Progenitor cell of endocrine pancreas (in vitro differentiated cells): ENCODE data around the gene FAM156B. TPM values are rescaled to one million over a fixed set of nuclear protein-coding genes. Genes with fewer than 3 reads are reported as not detected.
"Not testable (repeated sequence)": the region's sequence is repeated elsewhere in the genome, so short reads cannot be mapped to it uniquely, and the experiment has no call there.

Experiments used
- DNase-seq: peaks from one replicate; pipeline ENCODE4 v3.0.0; 2021; ENCODE audit warnings: low spot score; ENCODE audit not compliant: unreplicated experiment
- H3K27ac Mint-ChIP-seq: 2 replicates; pipeline ENCODE4 v1.8.0; 2021; ENCODE audit warnings: mild to moderate bottlenecking, moderate library complexity, mixed read lengths
- H3K27me3 Mint-ChIP-seq: 2 replicates; pipeline ENCODE4 v1.8.0; 2021; ENCODE audit warnings: mixed read lengths
- H3K36me3 Mint-ChIP-seq: 2 replicates; pipeline ENCODE4 v1.8.0; 2022; ENCODE audit warnings: mixed read lengths; ENCODE audit not compliant: insufficient read depth
- H3K4me1 Mint-ChIP-seq: 2 replicates; pipeline ENCODE4 v1.8.0; 2021; ENCODE audit warnings: low read depth, mixed read lengths
- H3K4me3 Mint-ChIP-seq: 2 replicates; pipeline ENCODE4 v1.8.0; 2021; ENCODE audit warnings: low read depth, mild to moderate bottlenecking, moderate library complexity, mixed read lengths
- H3K9me3 Mint-ChIP-seq: 2 replicates; pipeline ENCODE4 v1.8.0; 2021; ENCODE audit warnings: low read depth, mixed read lengths
- CTCF ChIP-seq: fragments of 200-600 bp; sonication (generic); IDR thresholded peaks from one replicate; pipeline ENCODE4 v1.5.0; 2021; ENCODE audit warnings: antibody characterized with exemption, mild to moderate bottlenecking; ENCODE audit not compliant: unreplicated experiment
- long read RNA-seq: library from polyadenylated mRNA; unstranded; transcript quantifications from one replicate; pipeline ENCODE4 v2.0.0, GENCODE V29; 2020
- total RNA-seq: library from RNA; stranded (reverse); gene quantifications from 2 replicates; pipeline ENCODE4 v1.2.1, GENCODE V29; 2021

Gene FAM156B
- total RNA-seq: 13.1 and 14.9 TPM in 2 replicates
- long read RNA-seq, transcript FAM156B-203 (4 exons, 2,942 nt): minor isoform, 5 of 59 reads
- long read RNA-seq, transcript FAM156B-201 (3 exons, 2,537 nt): major isoform, 29 of 59 reads
- long read RNA-seq, transcript FAM156B-206 (4 exons, 776 nt): minor isoform, 9 of 59 reads
- long read RNA-seq, partial matches to known transcripts: 2 of 59 reads
- long read RNA-seq, other reads (novel, unspliced or antisense): 12 of 59 reads

DNA sequence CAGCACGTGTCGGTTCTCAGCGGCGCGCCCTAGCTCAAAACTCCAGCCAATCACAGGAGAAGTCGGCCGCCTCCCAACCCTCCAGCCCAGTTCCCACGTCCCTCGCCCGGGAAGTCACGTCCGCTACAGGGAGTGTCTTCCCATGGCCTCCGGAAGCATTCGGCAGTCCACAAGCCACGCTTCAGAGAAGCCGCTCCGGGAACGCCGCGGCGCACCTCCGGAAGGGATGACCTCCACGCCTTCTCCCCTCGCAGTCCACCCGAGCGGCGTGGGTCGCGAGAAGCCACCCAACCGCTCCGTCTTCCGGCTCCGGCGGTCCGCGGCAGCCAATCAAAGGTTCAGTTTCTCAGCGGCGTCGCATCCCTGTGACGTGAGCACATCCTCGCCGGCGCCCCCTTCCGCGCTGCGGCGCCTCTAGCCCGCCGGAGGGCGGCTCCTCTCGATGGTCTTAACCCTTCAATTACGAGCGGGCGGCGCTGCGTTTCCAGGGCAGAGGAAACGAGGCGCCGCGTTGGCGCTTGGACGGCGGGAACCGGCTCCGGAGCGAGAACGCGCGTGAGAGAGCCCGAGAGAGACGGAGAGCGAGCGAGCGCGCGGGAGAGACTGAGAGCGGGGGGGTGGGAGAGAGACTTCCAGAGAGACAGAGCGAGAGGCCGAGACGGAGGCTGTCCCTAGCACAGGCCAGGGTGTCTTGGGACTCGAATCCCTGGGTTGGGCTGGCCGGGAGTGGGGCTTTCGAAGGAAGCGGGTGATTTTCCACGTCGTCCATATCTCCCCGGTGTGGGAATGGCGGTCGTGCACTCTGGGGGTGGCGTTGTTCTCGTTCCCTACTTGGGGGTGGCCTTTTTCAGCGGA, at the start of gene FAM156B:
Gene FAM156B (plus strand): TSS at position 476 of the 855 bp plus-strand sequence. CDS start 9,896 bp downstream, outside the sequence.
- H3K9me3 Mint-ChIP-seq, H3K4me3 Mint-ChIP-seq, DNase-seq, H3K4me1 Mint-ChIP-seq, H3K27ac Mint-ChIP-seq, H3K36me3 Mint-ChIP-seq, H3K27me3 Mint-ChIP-seq: not testable (repeated sequence)

DNA sequence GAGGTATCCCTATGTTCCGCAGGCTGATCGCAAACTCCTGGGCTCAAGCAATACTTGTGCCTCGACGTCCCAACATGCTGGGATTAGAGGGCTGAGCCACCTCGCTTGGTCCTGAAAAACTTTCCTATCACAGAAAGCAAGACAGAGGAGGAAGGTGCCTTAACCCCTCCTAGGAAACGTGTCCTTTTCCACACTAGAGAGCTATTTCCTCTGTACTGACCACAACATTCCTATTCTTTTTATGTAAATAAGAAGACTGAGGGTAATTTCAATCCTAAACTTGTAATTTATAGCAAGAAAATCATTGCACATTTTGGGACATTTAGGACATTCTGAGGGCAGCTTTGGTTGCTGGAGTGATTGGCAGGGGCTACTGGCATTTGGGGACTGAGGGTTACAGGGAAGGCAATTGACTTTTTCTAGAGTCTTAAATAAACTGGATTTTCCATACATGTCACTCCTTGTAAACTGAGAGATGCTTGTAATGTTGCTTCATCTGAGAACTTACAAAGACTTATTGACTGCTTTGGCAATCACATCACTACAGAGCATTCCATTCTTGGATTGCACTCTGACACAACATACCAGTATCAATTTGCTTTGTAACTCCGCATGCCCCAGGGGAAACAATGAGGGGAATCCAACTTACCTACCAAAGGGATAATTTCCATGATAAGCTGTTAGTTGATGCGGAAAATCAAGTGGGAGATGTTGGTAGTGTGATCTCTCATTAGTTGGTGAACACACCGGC, 44.8 kb upstream of the FAM156B start:
- H3K4me3 Mint-ChIP-seq: no peak overlapping the region
- no peak for TF ChIP-seq CTCF
- H3K27me3 Mint-ChIP-seq: peaks cover 4% of the 10 kb centered on the region
- H3K27ac Mint-ChIP-seq: no peak overlapping the region
- no peak for DNase-seq
- no peaks in the 10 kb centered on the region for H3K4me1 Mint-ChIP-seq
- peaks cover 14% of the 10 kb centered on the region for H3K9me3 Mint-ChIP-seq
- no peaks in the 10 kb centered on the region for H3K36me3 Mint-ChIP-seq

DNA sequence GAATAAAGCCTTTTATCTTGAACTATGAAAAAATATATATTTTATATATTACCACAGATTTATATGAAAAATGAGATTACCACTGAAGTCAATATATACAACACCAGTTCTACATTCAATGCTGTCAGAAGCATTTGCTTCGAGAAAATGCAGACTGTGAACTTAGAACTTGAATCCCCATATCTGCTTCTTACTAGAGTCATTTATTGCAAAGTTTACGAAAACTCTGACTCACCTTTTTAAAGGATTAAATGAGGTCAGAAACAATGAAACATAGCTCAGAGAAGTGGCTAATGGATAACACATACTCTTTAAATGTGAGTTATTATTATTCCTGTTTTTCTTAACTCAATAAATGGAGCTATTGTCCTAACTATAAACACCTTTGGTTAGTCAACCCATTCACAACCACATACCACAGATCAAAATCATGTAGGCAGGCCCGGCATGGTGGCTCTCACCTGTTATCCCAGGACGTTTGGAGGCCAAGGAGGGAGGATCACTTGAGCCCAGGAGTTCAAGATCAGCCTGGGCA, 40.1 kb upstream of the FAM156B start:
- DNase-seq, H3K27ac Mint-ChIP-seq, H3K4me1 Mint-ChIP-seq, H3K36me3 Mint-ChIP-seq, H3K27me3 Mint-ChIP-seq, H3K4me3 Mint-ChIP-seq: not testable (repeated sequence)
- peaks cover 10% of the 10 kb centered on the region for H3K9me3 Mint-ChIP-seq

DNA sequence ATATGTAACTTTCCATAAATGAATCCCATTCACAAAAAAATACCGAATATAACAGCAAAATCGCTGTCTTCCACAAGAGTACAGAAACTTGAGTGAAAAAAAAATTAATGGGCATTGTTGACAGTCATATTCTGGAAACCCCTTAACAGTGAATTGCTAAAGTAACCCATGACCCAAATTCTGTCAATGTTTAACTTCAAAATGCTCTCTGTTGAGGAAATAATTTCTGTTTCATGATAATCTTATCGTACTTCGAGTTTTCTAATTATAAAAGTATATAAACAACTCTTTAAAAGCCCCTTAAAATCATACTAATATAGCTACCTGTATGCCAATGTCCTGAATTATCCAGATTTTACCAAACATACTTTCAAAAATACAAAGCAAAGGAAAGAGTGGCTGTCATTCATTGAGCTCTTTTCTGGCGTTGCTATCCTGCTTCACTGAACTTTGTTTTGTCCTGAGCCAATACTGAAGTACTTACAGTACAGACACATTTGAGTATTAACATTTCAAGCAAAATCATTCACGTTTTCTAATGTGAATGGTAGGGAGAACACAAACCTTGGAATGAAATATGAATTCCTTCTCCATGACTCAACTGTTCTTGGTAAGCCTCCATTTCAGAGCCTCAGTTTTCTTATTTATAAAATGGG, 31.7 kb upstream of the FAM156B start:
- H3K27me3 Mint-ChIP-seq: peaks cover 10% of the 10 kb centered on the region
- no peaks in the 10 kb centered on the region for H3K4me1 Mint-ChIP-seq
- H3K4me3 Mint-ChIP-seq: no peak overlapping the region
- peaks cover 13% of the 10 kb centered on the region for H3K9me3 Mint-ChIP-seq
- H3K36me3 Mint-ChIP-seq: no peaks in the 10 kb centered on the region
- no peak overlapping the region for H3K27ac Mint-ChIP-seq
- no peak for DNase-seq
- TF ChIP-seq CTCF: no peak

- Mint-ChIP-seq H3K27ac (no peak within 1 kb of the TSS), H3K4me1 (no peaks in the 10 kb centered on the region), H3K9me3 (peaks cover 11% of the 10 kb centered on the region), H3K27me3 (peaks cover 9% of the 10 kb centered on the region), H3K4me3 (no peak within 1 kb of the TSS), H3K36me3 (no peaks in the 10 kb centered on the region)
- no peak for TF ChIP-seq CTCF
- no peak for DNase-seq
These were observed 29.4 kb upstream of the FAM156B start, which contains the start of gene XAGE3 for GRCh38 chrX:52867610-52868348. Gene XAGE3 (minus strand): TSS chrX:52868083. CDS start chrX:52867133, 950 bp downstream.
